G401.6 (cell line): ENCODE measurements around the gene CHGA.

ENCODE experiments used
- FAIRE-seq: peaks from 2 replicates; lab custom pipeline; 2012; peaks lifted over from hg19 to GRCh38; lab: Jason Lieb, UNC

The CHGA gene

GRCh38 chr14:92903359-92903758 is 19.6 kb upstream of the CHGA start:
- FAIRE-seq = no peak

GRCh38 chr14:92905667-92906066 is 17.3 kb upstream of the CHGA start:
- FAIRE-seq = no peak

- no peak for FAIRE-seq
Measured at GRCh38 chr14:92906420-92906819, 16.5 kb upstream of the CHGA start.

GRCh38 chr14:92906823-92907222 is 16.1 kb upstream of the CHGA start:
- FAIRE-seq = no peak

- FAIRE-seq = no peak
Measured at GRCh38 chr14:92907316-92907911, 15.5 kb upstream of the CHGA start.

- FAIRE-seq = no peak
Measured at GRCh38 chr14:92914087-92914656, 8.8 kb upstream of the CHGA start.

- FAIRE-seq = no peak
Measured at GRCh38 chr14:92916201-92916600, 6.7 kb upstream of the CHGA start.

- FAIRE-seq = no peak
Measured at GRCh38 chr14:92917041-92917940, 5.7 kb upstream of the CHGA start.

GRCh38 chr14:92917956-92918355 is 5.0 kb upstream of the CHGA start:
- no peak for FAIRE-seq

GRCh38 chr14:92920001-92920400 is 2.9 kb upstream of the CHGA start:
- FAIRE-seq = no peak

- no peak for FAIRE-seq
Measured at GRCh38 chr14:92922155-92922735, 705 bp upstream of the CHGA start.

- FAIRE-seq = no peak
Measured at GRCh38 chr14:92923744-92924103, 774 bp downstream of the CHGA start.

GRCh38 chr14:92924247-92924646 is 1.3 kb downstream of the CHGA start:
- FAIRE-seq = no peak

- no peak for FAIRE-seq
Measured at GRCh38 chr14:92925446-92925845, 2.5 kb downstream of the CHGA start.

GRCh38 chr14:92926180-92926845 is 3.4 kb downstream of the CHGA start:
- FAIRE-seq = no peak

- no peak for FAIRE-seq
Measured at GRCh38 chr14:92926931-92927330, 4.0 kb downstream of the CHGA start.

GRCh38 chr14:92927349-92928257 is 4.7 kb downstream of the CHGA start:
- no peak for FAIRE-seq

GRCh38 chr14:92928258-92928629 is 5.3 kb downstream of the CHGA start:
- FAIRE-seq = no peak

GRCh38 chr14:92928961-92929688 is 6.2 kb downstream of the CHGA start:
- no peak for FAIRE-seq

GRCh38 chr14:92929689-92930608 is 7.0 kb downstream of the CHGA start:
- FAIRE-seq = no peak
